Neural progenitor cell (in vitro differentiated cells): ENCODE measurements around the gene GRIK3. TPM values are rescaled to one million over a fixed set of nuclear protein-coding genes. Genes with fewer than 3 reads are reported as not detected.
A peak's percentile ranks its signal among the peaks of the same experiment; 100 is the strongest.

Experiments used
- DNase-seq: peaks from one replicate; pipeline ENCODE4 v3.0.0-alpha.2; 2016; ENCODE audit warnings: low spot score
- H2AFZ ChIP-seq: fragments of 200-600 bp; sonication (generic); replicated peaks from 2 replicates; pipeline ENCODE4 v1.6.1; 2016; ENCODE audit warnings: antibody characterized with exemption
- H3F3A ChIP-seq: fragments of 200-600 bp; sonication (generic); 2 replicates; pipeline ENCODE4 v1.6.1; 2016; ENCODE audit warnings: antibody characterized with exemption, low read depth
- H3K27ac ChIP-seq: fragments of 200-600 bp; sonication (generic); 2 replicates; pipeline ENCODE4 v1.5.1; 2016; ENCODE audit warnings: mild to moderate bottlenecking
- H3K27me3 ChIP-seq: fragments of 200-600 bp; sonication (generic); 2 replicates; pipeline ENCODE4 v1.6.1; 2016; ENCODE audit warnings: mild to moderate bottlenecking, moderate library complexity
- H3K36me3 ChIP-seq: fragments of 200-600 bp; sonication (generic); 2 replicates; pipeline ENCODE4 v1.5.1; 2016
- H3K4me1 ChIP-seq: fragments of 200-600 bp; sonication (generic); 2 replicates; pipeline ENCODE4 v1.6.1; 2016; ENCODE audit warnings: mixed run types
- H3K4me2 ChIP-seq: fragments of 200-600 bp; sonication (generic); 2 replicates; pipeline ENCODE4 v1.6.1; 2016
- H3K4me3 ChIP-seq: fragments of 200-600 bp; sonication (generic); 2 replicates; pipeline ENCODE4 v1.5.1; 2016
- H3K79me2 ChIP-seq: fragments of 200-600 bp; sonication (generic); 2 replicates; pipeline ENCODE4 v1.6.1; 2016; ENCODE audit warnings: low read depth
- H3K9ac ChIP-seq: fragments of 200-600 bp; sonication (generic); 2 replicates; pipeline ENCODE4 v1.6.1; 2016
- H3K9me3 ChIP-seq: fragments of 200-600 bp; sonication (generic); 2 replicates; pipeline ENCODE4 v1.5.1; 2016; ENCODE audit warnings: low read depth
- H4K20me1 ChIP-seq: fragments of 200-600 bp; sonication (generic); 2 replicates; pipeline ENCODE4 v1.6.1; 2016; ENCODE audit warnings: low read depth
- H3K27ac Mint-ChIP-seq: 3 replicates; pipeline ENCODE4 v1.8.0; 2021; ENCODE audit warnings: mixed read lengths
- H3K27me3 Mint-ChIP-seq: 2 replicates; pipeline ENCODE4 v1.8.0; 2022; ENCODE audit warnings: low read depth, mild to moderate bottlenecking, inconsistent platforms, moderate library complexity, mixed read lengths; ENCODE audit not compliant: insufficient read depth
- H3K36me3 Mint-ChIP-seq: 3 replicates; pipeline ENCODE4 v1.8.0; 2021; ENCODE audit warnings: mixed read lengths
- H3K4me1 Mint-ChIP-seq: 3 replicates; pipeline ENCODE4 v1.8.0; 2021; ENCODE audit warnings: mixed read lengths
- H3K4me3 Mint-ChIP-seq: 3 replicates; pipeline ENCODE4 v1.8.0; 2021; ENCODE audit warnings: mild to moderate bottlenecking, moderate library complexity, mixed read lengths
- H3K9me3 Mint-ChIP-seq: 3 replicates; pipeline ENCODE4 v1.8.0; 2020; ENCODE audit warnings: mixed read lengths
- EZH2 ChIP-seq: fragments of 200-600 bp; sonication (generic); IDR thresholded peaks from 2 replicates; pipeline ENCODE4 v1.6.1; 2017; ENCODE audit warnings: antibody characterized with exemption, mild to moderate bottlenecking, moderate library complexity
- EZH2phosphoT487 ChIP-seq: fragments of 200-600 bp; sonication (generic); IDR thresholded peaks from 2 replicates; pipeline ENCODE4 v1.6.1; 2017; ENCODE audit warnings: antibody characterized with exemption
- total RNA-seq: library from RNA; depleted of rRNA; stranded (reverse); fragments of >200 nt; gene quantifications from 2 replicates; pipeline ENCODE4 v1.2.3, GENCODE V29; 2015; ENCODE audit warnings: low replicate concordance
- TF ChIP-seq, protein P1 (sequence below): fragments of 200-600 bp; sonication (generic); IDR thresholded peaks from 2 replicates; pipeline ENCODE4 v1.5.1; 2017; ENCODE audit warnings: antibody characterized with exemption, mild to moderate bottlenecking

The GRIK3 gene
- total RNA-seq, 1 donor from 2014 or later = 1.7 TPM

DNA sequence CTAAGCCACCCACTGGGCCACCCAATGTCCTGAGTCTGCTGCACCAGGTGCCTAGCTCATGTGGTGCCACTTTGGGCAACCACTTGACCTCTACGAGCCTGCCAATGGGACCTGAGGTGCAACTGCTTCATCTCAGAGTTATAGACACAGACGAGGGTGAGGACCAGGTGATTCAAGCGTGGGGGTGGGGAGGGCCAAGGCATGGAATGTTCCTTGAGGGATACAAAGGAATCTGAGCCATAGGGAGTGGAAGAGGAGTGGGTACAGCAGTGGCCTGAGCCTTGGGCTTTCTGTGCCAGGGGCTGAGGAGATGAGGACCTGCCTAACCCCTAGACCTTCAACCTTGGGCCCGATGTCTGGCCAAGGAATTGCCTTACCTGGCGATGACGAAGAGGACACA lies 209.1 kb downstream of the GRIK3 start:
- Histone ChIP-seq H3K4me1 (peaks cover 15% of the 10 kb centered on the region), H3K79me2 (no peaks in the 10 kb centered on the region), H3F3A (peaks cover 16% of the 10 kb centered on the region), H3K4me2 (no peak overlapping the region), H4K20me1 (no peaks in the 10 kb centered on the region), H3K36me3 (no peaks in the 10 kb centered on the region), H3K9me3 (no peaks in the 10 kb centered on the region), H3K27me3 (no peaks in the 10 kb centered on the region), H3K9ac (no peak overlapping the region), H3K27ac (no peak overlapping the region), H2AFZ (no peak overlapping the region), H3K4me3 (no peak overlapping the region)
- Mint-ChIP-seq H3K9me3 (peaks cover 5% of the 10 kb centered on the region), H3K4me3 (no peak overlapping the region), H3K4me1 (peaks cover 42% of the 10 kb centered on the region), H3K36me3 (peaks cover 1% of the 10 kb centered on the region), H3K27ac (peak overlapping the region; percentile 86), H3K27me3 (peaks cover 13% of the 10 kb centered on the region)
- TF ChIP-seq EZH2phosphoT487 (no peak), EZH2 (no peak)
- TF ChIP-seq, protein P1, sequence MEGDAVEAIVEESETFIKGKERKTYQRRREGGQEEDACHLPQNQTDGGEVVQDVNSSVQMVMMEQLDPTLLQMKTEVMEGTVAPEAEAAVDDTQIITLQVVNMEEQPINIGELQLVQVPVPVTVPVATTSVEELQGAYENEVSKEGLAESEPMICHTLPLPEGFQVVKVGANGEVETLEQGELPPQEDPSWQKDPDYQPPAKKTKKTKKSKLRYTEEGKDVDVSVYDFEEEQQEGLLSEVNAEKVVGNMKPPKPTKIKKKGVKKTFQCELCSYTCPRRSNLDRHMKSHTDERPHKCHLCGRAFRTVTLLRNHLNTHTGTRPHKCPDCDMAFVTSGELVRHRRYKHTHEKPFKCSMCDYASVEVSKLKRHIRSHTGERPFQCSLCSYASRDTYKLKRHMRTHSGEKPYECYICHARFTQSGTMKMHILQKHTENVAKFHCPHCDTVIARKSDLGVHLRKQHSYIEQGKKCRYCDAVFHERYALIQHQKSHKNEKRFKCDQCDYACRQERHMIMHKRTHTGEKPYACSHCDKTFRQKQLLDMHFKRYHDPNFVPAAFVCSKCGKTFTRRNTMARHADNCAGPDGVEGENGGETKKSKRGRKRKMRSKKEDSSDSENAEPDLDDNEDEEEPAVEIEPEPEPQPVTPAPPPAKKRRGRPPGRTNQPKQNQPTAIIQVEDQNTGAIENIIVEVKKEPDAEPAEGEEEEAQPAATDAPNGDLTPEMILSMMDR = no peak
- no peak for DNase-seq

- H3K36me3 ChIP-seq = no peaks in the 10 kb centered on the region
- no peaks in the 10 kb centered on the region for H4K20me1 ChIP-seq
- DNase-seq = peak; percentile 59
- peak overlapping the region; percentile 89 for H2AFZ ChIP-seq
- H3K27ac ChIP-seq = peak overlapping the region; percentile 52
- TF ChIP-seq, protein P1 = no peak
- no peak for TF ChIP-seq EZH2phosphoT487
- TF ChIP-seq EZH2 = no peak
- H3K4me1 ChIP-seq = peaks cover 15% of the 10 kb centered on the region
- Mint-ChIP-seq H3K4me3 (peak overlapping the region; percentile 52), H3K27ac (peak overlapping the region; percentile 86), H3K9me3 (peaks cover 5% of the 10 kb centered on the region), H3K36me3 (peaks cover 1% of the 10 kb centered on the region), H3K4me1 (peaks cover 39% of the 10 kb centered on the region), H3K27me3 (peaks cover 10% of the 10 kb centered on the region)
- peaks cover 16% of the 10 kb centered on the region for H3F3A ChIP-seq
- no peaks in the 10 kb centered on the region for H3K9me3 ChIP-seq
- no peaks in the 10 kb centered on the region for H3K79me2 ChIP-seq
- peak overlapping the region; percentile 57 for H3K4me2 ChIP-seq
- no peaks in the 10 kb centered on the region for H3K27me3 ChIP-seq
- H3K9ac ChIP-seq = no peak overlapping the region
- H3K4me3 ChIP-seq = no peak overlapping the region
Measured at GRCh38 chr1:36824390-36824861, 209.9 kb downstream of the GRIK3 start.

DNA sequence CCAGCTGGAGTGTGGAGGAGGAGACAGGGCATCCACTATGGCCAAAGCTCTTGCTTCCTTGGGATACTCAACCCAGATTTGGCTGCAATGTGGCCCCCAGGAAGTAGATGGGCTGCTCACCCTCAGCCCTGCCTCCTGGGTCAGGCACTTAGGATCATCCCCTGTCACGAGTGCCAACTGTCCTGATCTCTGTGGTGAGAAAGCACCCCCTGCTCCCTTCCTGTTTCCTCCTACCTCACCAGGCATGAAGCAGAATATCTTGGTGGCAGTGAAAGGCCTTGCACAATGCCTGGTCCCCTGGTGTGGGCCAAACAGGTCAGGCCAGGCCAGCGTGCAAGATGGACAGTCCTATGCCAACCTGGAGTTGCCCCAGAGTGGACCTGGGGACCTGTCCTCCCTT lies 211.7 kb downstream of the GRIK3 start:
- Histone ChIP-seq H3F3A (peaks cover 16% of the 10 kb centered on the region), H4K20me1 (no peaks in the 10 kb centered on the region), H3K27me3 (no peaks in the 10 kb centered on the region), H3K4me1 (peaks cover 15% of the 10 kb centered on the region), H3K4me3 (no peak overlapping the region), H3K79me2 (no peaks in the 10 kb centered on the region), H3K9me3 (no peaks in the 10 kb centered on the region), H3K4me2 (no peak overlapping the region), H3K9ac (no peak overlapping the region), H2AFZ (no peak overlapping the region), H3K27ac (no peak overlapping the region), H3K36me3 (no peaks in the 10 kb centered on the region)
- Mint-ChIP-seq H3K4me1 (peaks cover 36% of the 10 kb centered on the region), H3K27ac (no peak overlapping the region), H3K4me3 (no peak overlapping the region), H3K9me3 (peaks cover 3% of the 10 kb centered on the region), H3K36me3 (peaks cover 1% of the 10 kb centered on the region), H3K27me3 (peaks cover 5% of the 10 kb centered on the region)
- TF ChIP-seq EZH2 = no peak
- no peak for TF ChIP-seq EZH2phosphoT487
- TF ChIP-seq, protein P1 = no peak
- no peak for DNase-seq
